DMS 273 (cell line): Measurements from ENCODE around the gene LCE2D.

Experiments used
- DNase-seq: peaks from one replicate; lab custom pipeline; 2025; ENCODE audit not compliant: unreplicated experiment; lab: John Stamatoyannopoulos, UW

The LCE2D gene

DNA sequence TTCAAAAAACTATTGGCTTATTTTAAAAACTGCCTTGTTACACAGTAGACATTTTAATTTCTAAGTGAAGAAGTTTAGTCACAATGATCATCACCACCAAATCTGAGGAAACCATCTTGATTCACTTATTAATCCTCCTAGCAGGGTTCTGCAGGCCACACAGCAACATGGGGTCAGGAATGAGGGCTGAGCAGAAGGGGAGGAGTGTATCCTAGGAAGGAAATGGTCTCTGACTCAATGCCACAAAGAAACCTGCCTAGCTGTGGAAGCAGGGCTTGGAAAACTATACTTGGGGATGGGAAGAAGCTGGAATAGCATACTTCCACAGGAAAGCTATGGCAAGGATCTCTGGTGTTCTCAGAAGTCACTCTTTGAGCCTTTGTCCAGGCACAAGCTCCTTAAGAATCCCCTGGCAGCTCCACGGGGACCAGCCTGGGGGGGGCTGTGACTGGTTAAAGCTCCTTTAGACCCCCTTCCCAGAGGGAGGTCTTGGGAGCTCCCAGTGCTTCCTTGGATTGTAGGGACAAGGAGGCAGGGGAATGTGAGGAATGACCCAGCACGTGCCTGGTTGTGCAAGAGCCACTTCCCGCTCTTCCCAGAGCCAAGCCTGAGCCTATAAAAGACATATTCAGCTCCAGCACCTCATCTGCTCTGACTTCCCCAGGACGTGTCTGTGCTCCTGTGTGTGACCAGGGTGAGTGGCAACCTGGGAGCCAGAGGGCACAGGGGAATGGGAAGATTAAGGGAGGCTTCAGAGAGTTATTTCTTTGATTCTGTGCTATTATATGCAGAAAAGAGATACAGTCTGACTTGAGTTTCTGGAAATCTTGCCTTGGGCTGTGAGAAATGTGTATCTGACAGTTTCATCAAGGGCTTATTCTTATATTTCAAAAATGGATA is 34.8 kb downstream of the LCE2D start, which contains the start of gene LCE2A:
Gene LCE2A (plus strand): TSS at position 645 of the 900 bp plus-strand sequence. CDS start 557 bp downstream, outside the sequence.
- DNase-seq = no peak

DNA sequence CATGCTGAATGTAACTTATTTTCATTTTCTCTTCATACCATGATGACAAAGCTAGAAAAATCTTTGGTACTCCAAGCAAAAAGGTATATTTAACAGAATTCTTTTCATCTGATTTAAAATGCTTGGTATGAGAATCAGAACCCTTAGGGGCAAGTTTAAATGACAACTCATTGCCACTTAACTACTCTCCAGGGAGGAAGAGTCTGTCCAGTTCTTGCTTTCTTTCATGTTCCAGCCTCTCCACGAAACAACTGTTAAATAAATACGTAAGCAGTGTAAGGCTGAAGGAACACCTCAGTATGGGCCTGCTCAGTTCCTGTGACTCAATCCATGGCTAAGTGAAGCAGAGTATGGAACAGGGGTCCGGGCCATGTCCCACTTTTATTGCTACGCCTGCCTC is 36.6 kb downstream of the LCE2D start:
- no peak for DNase-seq

DNA sequence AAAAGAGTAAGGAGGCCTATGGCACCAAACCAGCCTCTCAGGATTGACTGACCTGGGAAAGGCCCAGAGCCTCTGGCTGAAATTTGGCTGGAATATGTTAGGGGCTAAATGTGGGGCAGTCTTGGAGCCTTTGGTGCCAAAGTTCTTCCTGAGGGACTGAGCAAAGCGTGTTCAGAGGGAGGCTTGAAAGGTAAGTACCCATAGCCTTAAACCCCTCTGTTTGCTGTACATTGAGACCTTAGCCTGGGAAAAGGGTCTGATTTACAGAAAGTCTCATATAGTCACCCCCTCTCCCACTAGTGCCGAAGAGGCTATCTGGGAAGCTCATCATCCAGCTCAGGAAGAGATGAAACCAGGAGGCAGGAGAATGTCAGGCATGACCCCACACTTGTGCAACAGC is 44.7 kb downstream of the LCE2D start, which contains the start of gene LCE4A:
Gene LCE4A (plus strand): TSS at position 301 of the 400 bp plus-strand sequence. CDS start 916 bp downstream, outside the sequence.
- no peak for DNase-seq
